Hepatic stellate cell (primary cell): ENCODE results near the gene LRRC8A.

Source experiments
- DNase-seq: peaks from one replicate; pipeline ENCODE4 v3.0.0; 2011; ENCODE audit warnings: low spot score

LRRC8A gene

DNA sequence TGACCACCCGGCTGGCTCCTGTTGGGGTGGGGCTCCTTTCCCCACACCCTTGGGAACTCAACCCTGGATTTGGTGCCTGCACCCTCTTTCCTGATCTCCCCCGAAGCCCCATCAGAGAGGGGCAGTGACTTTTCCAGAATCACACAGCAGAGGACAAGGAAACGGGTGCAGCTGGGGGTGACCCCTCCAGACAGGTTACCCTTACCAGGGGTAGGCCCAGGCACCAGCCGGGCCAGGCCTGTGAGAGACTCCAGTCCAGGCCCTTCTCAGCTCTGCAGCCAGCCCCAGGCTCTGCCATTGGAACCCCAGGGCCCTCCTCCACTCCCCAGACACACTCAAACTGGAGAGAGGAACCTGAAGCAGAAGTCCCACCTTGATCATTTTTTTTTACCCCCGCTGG, 19.9 kb downstream of the LRRC8A start:
- DNase-seq = no peak

DNA sequence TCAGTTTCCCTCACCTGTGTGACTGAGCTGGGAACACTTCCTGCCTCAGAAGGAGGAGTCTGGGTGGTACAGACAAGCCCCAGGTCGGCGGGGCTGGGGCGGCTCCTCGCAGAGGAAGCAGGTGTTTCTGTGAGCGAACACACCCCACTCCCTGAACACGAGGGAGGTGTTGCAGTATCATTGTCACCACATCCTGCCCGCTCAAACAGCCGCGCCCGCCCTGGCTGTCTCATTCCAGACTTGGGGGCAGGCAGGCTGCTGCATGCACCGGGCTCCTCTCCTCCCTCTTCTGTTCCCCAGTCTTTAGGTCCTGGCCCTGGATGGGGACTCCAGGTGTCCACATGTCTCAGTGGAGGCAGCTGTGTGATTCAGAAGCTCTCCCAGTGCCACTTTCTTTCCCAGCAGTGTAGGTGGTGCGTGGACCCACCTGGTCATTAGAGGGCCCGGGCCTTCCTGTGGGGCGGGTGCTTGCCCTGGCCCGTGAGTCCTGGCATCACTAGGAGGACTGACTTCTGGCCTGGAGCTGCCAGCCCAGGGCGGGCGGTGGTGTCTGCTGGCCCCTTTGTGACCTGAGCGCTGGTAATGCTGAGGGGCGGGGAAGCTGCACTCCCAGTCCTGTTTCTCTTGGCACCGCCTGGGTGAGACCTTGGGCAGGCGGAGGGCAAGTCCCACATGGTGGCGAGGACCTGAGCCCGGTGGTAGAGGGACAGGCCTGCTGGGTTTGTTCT, 20.6 kb downstream of the LRRC8A start:
- no peak for DNase-seq

DNA sequence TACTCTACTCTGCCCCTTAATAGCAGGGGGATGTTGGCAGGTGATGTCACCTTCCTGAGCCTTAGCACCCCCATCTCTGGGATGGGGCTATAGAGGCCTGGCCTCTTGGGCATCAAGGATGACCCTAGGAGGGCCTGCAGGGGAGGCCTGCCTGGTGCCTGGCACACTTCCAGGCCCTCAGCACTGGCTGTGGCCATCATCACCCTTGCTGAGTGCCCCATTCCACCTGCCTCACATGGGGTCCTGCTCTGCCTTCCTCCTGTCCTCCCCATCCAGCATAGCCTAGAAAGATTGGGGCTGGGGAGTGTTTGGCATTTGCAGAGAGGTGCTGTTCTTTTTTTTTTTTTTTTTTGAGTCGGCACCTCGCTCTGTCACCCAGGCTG, 21.1 kb downstream of the LRRC8A start:
- no peak for DNase-seq

DNA sequence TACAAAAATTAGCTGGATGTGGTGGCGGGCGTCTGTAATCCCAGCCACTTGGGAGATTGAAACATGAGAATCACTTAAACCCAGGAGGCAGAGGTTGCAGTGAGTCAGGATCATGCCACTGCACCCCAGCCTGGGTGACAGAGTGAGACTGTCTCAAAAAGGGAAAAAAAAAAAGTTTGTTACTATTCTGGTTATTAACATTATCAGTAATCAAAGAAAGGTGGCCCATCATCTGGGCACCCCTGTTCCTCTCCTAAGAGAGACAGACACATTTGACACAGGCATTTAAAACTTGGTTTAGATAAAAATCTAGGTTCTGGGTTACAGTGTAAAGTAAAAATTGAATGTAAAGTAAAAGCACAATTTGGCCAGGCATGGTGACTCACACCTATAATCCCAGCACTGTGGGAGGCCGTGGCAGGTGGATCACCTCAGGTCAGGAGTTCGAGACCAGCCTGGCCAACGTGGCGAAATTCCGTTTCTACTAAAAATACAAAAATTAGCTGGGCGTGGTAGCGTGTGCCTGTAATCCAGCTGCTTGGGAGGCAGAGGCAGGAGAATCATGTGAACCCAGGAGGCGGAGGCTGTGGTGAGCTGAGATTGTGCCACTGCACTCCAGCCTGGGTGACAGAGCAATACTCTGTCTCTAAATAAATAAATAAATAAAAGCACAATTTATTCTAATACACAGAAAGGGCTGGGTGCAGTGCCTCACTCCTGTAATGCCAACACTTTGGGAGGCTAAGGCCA, 22.1 kb downstream of the LRRC8A start:
- no peak for DNase-seq

DNA sequence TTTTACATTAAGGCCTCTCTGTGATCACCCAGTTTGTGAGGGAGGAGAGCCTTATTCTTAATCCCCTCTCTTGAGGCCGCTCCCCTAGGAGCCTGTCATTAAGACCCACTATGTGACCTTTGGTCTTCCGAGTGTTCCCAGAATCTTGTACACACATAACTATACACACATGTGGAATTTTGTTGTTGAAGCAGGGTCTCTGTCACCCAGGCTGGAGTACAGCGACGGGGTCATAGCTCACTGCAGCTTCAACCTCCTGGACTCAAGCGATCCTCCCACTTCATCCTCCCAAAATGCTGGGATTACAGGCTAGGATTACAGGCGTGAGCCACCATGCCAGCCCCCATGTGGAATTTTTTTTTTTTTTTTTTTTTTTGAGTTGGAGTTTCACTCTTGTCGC, 24.0 kb downstream of the LRRC8A start:
- no peak for DNase-seq

DNA sequence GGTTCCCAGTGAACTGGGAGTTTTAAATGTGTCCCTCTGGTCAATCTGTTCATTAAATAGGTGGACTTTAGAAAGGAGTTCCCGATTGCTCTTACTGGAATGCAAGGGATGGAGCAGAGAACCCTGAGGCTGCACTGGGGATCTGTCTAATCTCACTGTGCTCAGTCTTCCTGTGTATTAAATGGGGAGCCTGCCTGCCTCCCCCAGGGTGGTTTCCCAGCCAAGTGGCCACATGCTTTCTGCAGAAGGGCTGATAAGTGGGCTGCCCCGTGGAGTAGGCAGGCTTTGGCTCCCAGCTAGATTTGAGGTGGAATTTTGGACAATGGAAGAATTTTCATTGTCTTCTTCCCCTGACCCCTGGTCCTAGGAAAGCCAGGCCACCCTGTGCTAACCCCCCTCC, 24.8 kb downstream of the LRRC8A start:
- no peak for DNase-seq

DNA sequence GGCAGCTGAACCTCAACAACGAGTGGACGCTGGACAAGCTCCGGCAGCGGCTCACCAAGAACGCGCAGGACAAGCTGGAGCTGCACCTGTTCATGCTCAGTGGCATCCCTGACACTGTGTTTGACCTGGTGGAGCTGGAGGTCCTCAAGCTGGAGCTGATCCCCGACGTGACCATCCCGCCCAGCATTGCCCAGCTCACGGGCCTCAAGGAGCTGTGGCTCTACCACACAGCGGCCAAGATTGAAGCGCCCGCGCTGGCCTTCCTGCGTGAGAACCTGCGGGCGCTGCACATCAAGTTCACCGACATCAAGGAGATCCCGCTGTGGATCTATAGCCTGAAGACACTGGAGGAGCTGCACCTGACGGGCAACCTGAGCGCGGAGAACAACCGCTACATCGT, 26.4 kb downstream of the LRRC8A start:
- no peak for DNase-seq

DNA sequence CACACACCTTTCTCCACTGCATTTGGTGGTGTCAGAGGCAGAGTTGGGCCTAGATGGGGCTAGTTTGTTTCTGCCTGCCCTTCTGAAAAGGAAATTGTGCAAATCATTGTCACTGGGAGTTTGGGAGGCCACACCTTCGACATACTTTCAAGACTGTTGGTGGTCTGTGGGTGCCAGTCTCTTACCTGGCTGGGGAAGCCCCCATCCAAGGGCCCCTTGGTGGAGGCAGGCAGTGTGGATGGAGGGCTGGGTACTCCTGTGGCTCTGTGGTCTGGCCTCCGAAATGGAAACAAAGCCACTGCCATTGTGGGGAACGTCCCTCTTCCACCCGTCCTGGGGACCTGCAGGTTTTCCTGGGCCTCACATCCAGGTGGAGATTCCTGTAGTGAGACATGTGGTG, 27.9 kb downstream of the LRRC8A start:
- no peak for DNase-seq

DNA sequence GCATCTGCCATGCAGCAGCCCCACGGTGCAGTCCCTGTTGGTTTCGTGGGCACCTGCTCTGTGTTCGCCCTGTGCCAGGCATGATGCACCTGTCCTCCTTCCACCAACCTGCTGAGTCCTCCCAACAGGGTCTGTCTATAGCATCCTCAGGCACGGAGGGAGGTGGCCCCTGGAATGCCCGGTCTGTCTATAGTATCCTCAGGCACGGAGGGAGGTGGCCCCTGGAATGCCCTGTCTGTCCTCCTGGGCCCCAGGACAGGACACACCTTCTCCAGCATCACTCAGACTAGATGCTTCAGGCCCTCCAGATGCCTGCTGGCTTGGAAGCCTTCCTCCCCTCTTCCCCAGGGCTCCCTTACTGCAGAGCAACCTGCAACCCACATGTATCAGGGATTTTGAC, 29.0 kb downstream of the LRRC8A start:
- DNase-seq = no peak

DNA sequence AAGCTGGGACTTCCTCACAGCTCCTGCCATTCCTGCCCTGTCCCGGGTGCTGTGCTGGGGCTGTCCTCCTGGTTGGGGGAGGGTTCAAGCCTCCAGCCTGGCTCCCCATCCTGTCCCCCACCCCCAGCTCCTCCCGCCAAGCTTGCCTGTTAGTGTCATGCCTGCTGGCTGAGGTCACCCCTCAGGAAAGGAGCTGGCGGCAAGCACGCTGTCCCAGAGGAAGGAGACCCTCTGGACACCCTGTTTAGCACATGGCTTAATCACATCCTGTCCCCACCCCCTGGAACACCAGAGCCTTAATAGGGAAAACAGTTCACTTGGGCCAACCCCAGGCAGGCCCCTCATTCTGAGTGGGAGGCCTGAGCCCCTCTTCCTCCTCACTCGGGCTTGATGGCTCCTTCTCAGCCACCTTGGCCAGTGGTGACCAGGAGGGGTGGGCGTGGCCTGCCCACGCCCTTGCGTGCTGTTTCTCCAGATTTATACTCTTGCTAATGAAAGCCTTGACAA, 29.6 kb downstream of the LRRC8A start:
- DNase-seq = peak; percentile 77

DNA sequence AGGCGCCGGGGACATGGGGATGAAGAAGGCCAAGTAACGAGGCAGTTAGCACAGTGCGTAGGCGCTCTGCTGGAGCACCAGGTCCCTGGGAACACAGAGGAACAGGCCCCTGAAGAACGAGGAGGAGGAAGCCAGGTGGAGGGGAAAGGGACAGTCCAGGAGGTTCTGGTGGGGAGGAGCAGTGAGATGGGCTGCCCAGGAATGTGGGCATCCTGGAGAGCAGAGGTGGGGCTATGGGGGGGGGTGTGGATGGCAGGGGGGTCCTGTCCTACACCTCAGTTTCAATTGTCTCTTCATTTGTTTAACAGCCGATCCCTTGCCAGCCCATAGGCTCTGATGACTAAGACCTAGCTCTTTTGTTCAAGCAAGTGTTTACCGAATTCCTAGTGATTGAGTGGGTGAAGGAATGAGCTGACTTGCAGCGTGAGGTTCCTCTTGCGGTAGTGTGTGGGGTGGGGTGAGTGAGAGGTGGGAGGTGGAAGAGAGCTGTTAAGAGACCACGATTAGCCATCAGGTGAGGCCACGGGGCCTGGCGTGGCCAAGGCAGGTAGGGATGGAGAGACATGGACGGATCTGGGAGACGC, 30.4 kb downstream of the LRRC8A start:
- peak; percentile 88 for DNase-seq

DNA sequence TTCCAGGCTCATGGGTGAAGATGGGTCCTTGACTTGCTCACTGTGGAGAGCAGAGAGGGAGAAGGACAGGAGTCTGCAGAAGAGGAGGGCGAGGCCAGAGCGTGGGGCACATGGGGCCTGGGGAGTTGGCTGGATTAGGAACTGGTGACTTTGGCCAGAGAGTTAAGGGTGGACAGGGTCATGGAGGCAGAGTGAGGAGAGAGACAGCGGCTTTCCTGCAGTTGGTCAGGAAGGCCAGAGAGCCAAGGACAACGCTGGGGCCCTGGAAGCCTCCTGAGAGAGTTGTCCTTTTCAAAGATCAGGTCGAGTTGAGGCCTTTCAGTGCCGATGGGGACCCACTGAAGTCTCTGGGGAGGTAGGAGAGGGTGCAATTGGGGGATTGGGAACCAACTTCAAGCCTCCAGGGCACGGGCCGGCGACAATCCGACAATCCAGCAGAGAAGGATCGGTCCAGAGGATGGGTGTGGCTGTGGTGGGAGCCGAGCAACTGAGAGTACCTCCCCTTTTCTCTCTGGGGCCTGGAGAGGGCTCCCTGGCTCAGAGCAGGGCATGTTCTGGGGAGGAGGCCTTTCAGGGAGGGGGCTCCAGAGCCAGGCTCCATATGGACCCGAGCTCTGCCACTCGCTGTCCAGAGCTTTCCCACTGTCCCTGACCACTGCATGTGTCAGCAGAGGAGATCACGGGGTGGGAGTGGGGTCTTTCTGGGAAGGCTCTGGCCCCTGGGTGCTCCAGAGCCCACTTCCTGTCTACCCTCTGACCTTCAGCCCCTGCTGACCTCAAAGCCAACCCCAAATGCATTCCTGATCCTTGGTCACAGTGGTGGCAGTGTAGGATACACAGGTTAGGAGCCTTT, 31.3 kb downstream of the LRRC8A start:
- DNase-seq = no peak

DNA sequence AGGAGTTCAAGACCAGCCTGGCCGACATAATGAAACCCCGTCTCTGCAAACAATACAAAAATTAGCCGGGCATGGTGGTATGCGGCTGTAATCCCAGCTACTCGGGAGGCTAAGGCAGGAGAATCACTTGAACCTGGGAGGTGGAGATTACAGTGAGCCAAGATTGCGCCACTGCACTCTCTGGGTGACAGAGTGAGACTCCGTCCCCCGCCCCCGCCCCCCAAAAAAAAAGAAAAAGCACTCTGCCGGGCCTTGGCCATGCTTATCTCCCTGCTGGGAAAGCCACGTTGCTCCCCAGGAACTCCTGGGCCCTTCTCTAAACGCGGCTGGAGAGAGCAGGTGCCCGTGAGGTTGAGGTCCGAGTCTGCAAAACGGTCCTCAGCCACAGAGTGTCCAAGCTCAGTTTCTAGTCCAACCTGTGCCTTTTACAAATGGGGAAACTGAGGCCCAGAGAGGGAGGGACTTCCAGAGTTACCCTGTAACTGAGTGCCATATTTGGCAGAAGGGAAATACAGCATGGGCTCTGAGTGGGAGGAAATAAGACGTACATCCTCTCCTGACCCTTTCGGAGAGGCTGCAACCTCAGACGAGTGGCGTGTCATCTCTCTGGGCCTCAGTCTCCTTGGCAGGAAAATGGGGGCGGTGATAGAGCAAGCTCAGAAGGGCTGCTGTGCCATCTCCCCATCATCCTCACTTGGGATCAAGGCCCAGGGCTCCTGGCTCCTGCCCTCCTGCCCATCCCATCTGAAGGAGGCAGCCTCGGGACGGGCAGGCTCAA, 32.3 kb downstream of the LRRC8A start:
- no peak for DNase-seq

DNA sequence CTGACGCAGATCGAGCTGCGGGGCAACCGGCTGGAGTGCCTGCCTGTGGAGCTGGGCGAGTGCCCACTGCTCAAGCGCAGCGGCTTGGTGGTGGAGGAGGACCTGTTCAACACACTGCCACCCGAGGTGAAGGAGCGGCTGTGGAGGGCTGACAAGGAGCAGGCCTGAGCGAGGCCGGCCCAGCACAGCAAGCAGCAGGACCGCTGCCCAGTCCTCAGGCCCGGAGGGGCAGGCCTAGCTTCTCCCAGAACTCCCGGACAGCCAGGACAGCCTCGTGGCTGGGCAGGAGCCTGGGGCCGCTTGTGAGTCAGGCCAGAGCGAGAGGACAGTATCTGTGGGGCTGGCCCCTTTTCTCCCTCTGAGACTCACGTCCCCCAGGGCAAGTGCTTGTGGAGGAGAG, 34.3 kb downstream of the LRRC8A start:
- no peak for DNase-seq

DNA sequence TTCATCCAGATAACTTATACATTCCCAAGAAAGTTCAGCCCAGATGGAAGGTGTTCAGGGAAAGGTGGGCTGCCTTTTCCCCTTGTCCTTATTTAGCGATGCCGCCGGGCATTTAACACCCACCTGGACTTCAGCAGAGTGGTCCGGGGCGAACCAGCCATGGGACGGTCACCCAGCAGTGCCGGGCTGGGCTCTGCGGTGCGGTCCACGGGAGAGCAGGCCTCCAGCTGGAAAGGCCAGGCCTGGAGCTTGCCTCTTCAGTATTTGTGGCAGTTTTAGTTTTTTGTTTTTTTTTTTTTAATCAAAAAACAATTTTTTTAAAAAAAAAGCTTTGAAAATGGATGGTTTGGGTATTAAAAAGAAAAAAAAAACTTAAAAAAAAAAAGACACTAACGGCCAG, 34.8 kb downstream of the LRRC8A start:
- no peak for DNase-seq

DNA sequence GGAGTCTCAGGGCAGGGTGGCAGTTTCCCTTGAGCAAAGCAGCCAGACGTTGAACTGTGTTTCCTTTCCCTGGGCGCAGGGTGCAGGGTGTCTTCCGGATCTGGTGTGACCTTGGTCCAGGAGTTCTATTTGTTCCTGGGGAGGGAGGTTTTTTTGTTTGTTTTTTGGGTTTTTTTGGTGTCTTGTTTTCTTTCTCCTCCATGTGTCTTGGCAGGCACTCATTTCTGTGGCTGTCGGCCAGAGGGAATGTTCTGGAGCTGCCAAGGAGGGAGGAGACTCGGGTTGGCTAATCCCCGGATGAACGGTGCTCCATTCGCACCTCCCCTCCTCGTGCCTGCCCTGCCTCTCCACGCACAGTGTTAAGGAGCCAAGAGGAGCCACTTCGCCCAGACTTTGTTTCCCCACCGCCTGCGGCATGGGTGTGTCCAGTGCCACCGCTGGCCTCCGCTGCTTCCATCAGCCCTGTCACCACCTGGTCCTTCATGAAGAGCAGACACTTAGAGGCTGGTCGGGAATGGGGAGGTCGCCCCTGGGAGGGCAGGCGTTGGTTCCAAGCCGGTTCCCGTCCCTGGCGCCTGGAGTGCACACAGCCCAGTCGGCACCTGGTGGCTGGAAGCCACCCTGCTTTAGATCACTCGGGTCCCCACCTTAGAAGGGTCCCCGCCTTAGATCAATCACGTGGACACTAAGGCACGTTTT, 35.4 kb downstream of the LRRC8A start:
- peak; percentile 72 for DNase-seq

DNA sequence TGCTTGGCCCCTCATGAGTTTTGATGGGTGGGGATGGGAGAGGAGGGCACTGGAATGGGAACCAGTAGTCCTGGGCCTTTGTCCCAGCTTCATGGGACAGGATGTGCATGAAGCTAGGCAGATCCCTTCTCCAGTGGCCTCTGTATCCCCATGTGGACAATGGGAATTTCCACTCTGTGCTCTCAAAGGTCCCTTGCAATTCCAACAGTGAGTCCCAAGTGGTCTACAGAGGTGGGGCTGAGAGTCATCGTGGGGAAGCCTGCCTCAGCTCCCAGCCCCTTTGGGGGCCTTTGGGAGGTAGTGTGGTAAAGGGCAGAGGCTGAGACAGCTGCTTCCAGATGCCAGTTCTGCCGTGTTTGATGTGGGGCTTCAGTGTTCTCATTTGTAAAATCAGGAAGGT, 37.0 kb downstream of the LRRC8A start:
- DNase-seq = no peak

DNA sequence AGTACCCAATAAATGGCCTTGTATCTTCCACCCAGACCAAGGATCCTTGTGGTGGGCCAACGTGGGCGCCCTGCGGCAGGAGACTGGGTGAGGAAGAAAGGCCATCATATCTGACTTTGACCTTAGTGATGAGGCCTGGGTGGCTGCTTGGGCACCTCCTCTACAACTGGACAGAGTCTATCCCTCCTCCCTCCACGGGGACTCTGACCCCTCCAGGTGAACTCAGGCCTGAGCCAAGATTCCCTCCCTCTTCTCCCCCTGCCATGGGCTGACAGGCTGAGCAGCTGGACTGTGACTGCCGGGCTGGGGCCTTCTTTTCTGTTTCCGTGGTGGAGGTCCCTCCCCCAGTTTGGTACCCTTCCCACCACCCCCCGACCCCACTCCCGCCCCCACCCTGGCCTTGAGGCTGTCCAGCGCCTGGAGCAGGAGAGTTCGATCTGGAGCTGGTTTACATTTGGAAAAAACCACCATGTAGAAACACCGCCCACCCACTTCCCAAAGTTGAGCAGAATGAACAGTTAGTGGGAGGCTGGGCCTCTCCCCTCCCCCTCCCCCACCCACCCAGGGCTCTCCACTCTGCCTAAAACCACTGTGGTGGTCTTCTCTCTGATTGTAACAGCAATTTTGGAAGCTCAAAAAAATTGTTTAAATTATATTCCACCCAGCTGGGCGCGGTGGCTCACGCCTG, 37.6 kb downstream of the LRRC8A start:
- DNase-seq = no peak

DNA sequence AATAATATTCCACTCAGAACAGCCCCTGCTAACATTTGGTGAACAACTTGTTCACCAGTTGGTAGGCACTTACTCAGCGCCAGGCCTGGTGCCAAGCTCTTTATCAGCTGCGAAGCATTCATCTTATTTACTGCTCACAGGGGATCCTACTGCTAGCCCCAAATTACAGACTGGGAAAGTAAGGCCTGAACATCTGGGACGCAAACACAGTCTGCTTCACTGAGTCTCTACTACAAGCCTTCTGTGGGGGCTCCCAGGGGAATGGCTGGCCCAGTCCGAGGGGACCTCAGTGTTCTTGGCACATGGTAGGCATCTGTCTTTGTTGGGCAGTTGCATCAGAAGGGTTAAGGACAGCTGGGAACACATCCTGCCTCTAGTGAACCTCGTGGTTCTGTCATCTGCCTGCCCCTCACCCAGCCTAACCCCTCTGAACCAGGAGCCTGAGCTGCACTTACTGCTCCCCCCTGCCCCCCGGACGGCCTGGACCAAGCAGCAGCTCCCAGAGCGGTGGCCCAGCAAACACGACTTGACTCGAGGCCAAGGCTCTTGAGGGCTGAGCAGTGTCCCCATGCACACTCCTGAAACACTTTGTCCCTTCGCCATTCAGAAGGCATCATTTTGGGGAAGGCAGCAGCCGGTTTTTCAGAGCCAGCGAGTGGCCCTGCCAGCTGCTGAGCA, 38.6 kb downstream of the LRRC8A start, which contains the start of gene PHYHD1:
Gene PHYHD1 (plus strand): TSS at position 602 of the 678 bp plus-strand sequence. CDS start 1,342 bp downstream, outside the sequence.
- peak; percentile 47 for DNase-seq
